ENCODE data around the gene LAMTOR5.
"Not testable (repeated sequence)": the region's sequence is repeated elsewhere in the genome, so short reads cannot be mapped to it uniquely, and the experiment has no call there.

The LAMTOR5 gene

GRCh38 chr1:110425612-110426152 lies 18.2 kb upstream of the LAMTOR5 start:
- no peak overlapping the region for H3K27ac ChIP-seq
- TF ChIP-seq CTCF (conservative IDR thresholded peaks at IDR 0.05) = no peak

GRCh38 chr1:110424699-110425611 lies 17.5 kb upstream of the LAMTOR5 start:
- no peak for TF ChIP-seq CTCF (conservative IDR thresholded peaks at IDR 0.05)
- H3K27ac ChIP-seq = no peak overlapping the region

GRCh38 chr1:110420874-110421793 lies 13.6 kb upstream of the LAMTOR5 start:
- no peak overlapping the region for H3K27ac ChIP-seq
- no peak for TF ChIP-seq CTCF (conservative IDR thresholded peaks at IDR 0.05)

- no peak for TF ChIP-seq CTCF (conservative IDR thresholded peaks at IDR 0.05)
- no peak overlapping the region for H3K27ac ChIP-seq
Observed at GRCh38 chr1:110420023-110420662, 12.6 kb upstream of the LAMTOR5 start.

- H3K27ac ChIP-seq = no peak overlapping the region
- TF ChIP-seq CTCF (conservative IDR thresholded peaks at IDR 0.05) = no peak
Observed at GRCh38 chr1:110418729-110419128, 11.2 kb upstream of the LAMTOR5 start.

GRCh38 chr1:110413045-110413444 lies 5.6 kb upstream of the LAMTOR5 start:
- H3K27ac ChIP-seq = not testable (repeated sequence)

- TF ChIP-seq CTCF (conservative IDR thresholded peaks at IDR 0.05) = peak; percentile 78
Observed at GRCh38 chr1:110412576-110412975, 5.1 kb upstream of the LAMTOR5 start.

More at GRCh38 chr1:110412576-110412975, 5.1 kb upstream of the LAMTOR5 start:
- H3K27ac ChIP-seq = no peak overlapping the region

All from VCaP (cell line).